Trophoblast cell (in vitro differentiated cells and primary cell): ENCODE data around the gene ID3.

ENCODE experiments used
- DNase-seq, 2 donors: peaks; one replicate each; pipeline ENCODE4 v3.0.0-alpha.2; 2016
- H2AFZ ChIP-seq: 2 replicates; pipeline ENCODE4 v1.6.1; 2013; ENCODE audit warnings: low read length, moderate library complexity, mild to moderate bottlenecking; ENCODE audit not compliant: insufficient read depth, poor library complexity
- H2AK5ac ChIP-seq: 2 replicates; pipeline ENCODE4 v1.6.1; 2013; ENCODE audit warnings: mild to moderate bottlenecking, low read length
- H2BK120ac ChIP-seq: 2 replicates; pipeline ENCODE4 v1.6.1; 2013; ENCODE audit warnings: low read length, mild to moderate bottlenecking, moderate library complexity; ENCODE audit not compliant: insufficient read depth, poor library complexity
- H2BK12ac ChIP-seq: 2 replicates; pipeline ENCODE4 v1.6.1; 2013; ENCODE audit warnings: mild to moderate bottlenecking, low read length, moderate library complexity
- H2BK5ac ChIP-seq: 2 replicates; pipeline ENCODE4 v1.6.1; 2013; ENCODE audit warnings: low read length, low read depth, moderate library complexity, mild to moderate bottlenecking; ENCODE audit not compliant: poor library complexity
- H3K14ac ChIP-seq: 2 replicates; pipeline ENCODE4 v1.6.1; 2013; ENCODE audit warnings: mild to moderate bottlenecking, low read length
- H3K18ac ChIP-seq: 2 replicates; pipeline ENCODE4 v1.6.1; 2013; ENCODE audit warnings: mild to moderate bottlenecking, low read length
- H3K23ac ChIP-seq: 2 replicates; pipeline ENCODE4 v1.6.1; 2013; ENCODE audit warnings: low read length
- H3K27ac ChIP-seq: 2 replicates; pipeline ENCODE4 v1.5.1; 2013; ENCODE audit warnings: low read depth, mild to moderate bottlenecking, inconsistent platforms, low read length, moderate library complexity
- H3K27me3 ChIP-seq: 2 replicates; pipeline ENCODE4 v1.6.1; 2013; ENCODE audit warnings: inconsistent platforms, mild to moderate bottlenecking, low read length, moderate library complexity; ENCODE audit not compliant: insufficient read depth
- H3K36me3 ChIP-seq, 2 experiments: 1 replicate in 1 of 2; 2 replicates in 1 of 2; pipeline ENCODE4 v1.6.1; 2013; ENCODE audit warnings: low read length in 2 of 2, mild to moderate bottlenecking in 2 of 2, moderate library complexity in 1 of 2; ENCODE audit not compliant: insufficient read depth in 2 of 2, control insufficient read depth in 1 of 2
- H3K4ac ChIP-seq: 2 replicates; pipeline ENCODE4 v1.6.1; 2013; ENCODE audit warnings: low read depth, mild to moderate bottlenecking, low read length, moderate library complexity
- H3K4me1 ChIP-seq, 2 experiments: 1 replicate in 1 of 2; 2 replicates in 1 of 2; pipeline ENCODE4 v1.6.1; 2013; ENCODE audit warnings: low read length in 2 of 2, mild to moderate bottlenecking in 2 of 2, moderate library complexity in 1 of 2; ENCODE audit not compliant: insufficient read depth in 2 of 2, control insufficient read depth in 1 of 2
- H3K4me2 ChIP-seq: 2 replicates; pipeline ENCODE4 v1.6.1; 2013; ENCODE audit warnings: inconsistent platforms, mild to moderate bottlenecking, low read length, moderate library complexity
- H3K4me3 ChIP-seq: 2 replicates; pipeline ENCODE4 v1.5.1; 2013; ENCODE audit warnings: mild to moderate bottlenecking, low read depth, low read length, inconsistent platforms
- H3K79me1 ChIP-seq: one replicate; pipeline ENCODE4 v1.6.1; 2013; ENCODE audit warnings: low read length
- H3K79me2 ChIP-seq: 2 replicates; pipeline ENCODE4 v1.6.1; 2013; ENCODE audit warnings: low read length, mild to moderate bottlenecking; ENCODE audit not compliant: control insufficient read depth, insufficient read depth, poor library complexity
- H3K9ac ChIP-seq: 2 replicates; pipeline ENCODE4 v1.6.1; 2013; ENCODE audit warnings: mild to moderate bottlenecking, low read length
- H3K9me3 ChIP-seq: 2 replicates; pipeline ENCODE4 v1.6.1; 2013; ENCODE audit warnings: low read depth, mild to moderate bottlenecking, control low read depth, inconsistent platforms, low read length; ENCODE audit not compliant: insufficient read depth
- H4K12ac ChIP-seq: 2 replicates; pipeline ENCODE4 v1.6.1; 2013; ENCODE audit warnings: low read depth, mild to moderate bottlenecking, low read length, moderate library complexity
- H4K8ac ChIP-seq: 2 replicates; pipeline ENCODE4 v1.6.1; 2013; ENCODE audit warnings: low read depth, mild to moderate bottlenecking, low read length, moderate library complexity
- H4K91ac ChIP-seq: one replicate; pipeline ENCODE4 v1.6.1; 2013; ENCODE audit warnings: low read depth, mild to moderate bottlenecking, low read length, moderate library complexity
- WGBS: extraction: QIAGEN DNeasy Blood & Tissue Kit; methylation state at CpG from one replicate; pipeline ENCODE4 v1.1.7; 2013; ENCODE audit warnings: missing lambda C conversion rate; ENCODE audit not compliant: insufficient read length, insufficient coverage; ENCODE audit errors: extremely low coverage; 5-methylcytosine and 5-hydroxymethylcytosine counted together

The ID3 gene

DNA sequence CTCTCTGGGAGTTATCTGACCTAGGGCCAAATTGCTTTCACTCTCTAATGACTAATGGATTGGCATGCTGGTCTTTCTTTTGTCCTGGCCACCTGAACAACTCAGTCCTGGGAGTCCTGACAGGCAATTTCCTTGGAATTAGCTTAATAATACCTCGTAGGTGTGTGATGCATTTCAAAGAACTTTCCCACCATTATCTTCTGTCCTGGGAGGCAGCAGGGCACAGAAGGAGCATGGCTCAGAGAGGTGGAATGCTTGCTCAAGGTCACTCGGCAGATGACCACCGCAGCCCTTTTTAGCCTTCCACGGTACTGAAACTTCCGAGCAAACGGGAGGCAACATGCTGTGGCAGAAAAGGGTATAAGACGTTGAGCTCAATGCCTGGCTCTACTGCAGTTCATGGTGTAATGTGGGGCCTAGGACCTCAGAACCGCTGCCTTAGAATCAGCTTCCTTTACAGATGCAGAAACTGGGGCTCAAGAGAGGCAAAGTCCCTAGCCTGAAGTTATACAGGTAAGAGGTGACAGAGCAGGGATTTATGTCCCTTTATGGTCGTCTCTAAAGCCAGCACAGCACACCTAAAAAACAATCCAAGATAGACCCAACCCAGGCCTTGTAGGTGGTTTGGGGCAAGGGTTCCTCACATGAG, 3.2 kb downstream of the ID3 start:
- H3K4me2 ChIP-seq = peak overlapping the region; percentile 63
- H3K18ac ChIP-seq = peak overlapping the region; percentile 30
- peak overlapping the region; percentile 75 for H2BK120ac ChIP-seq
- H3K36me3 ChIP-seq = peaks cover 11 to 12% of the 10 kb centered on the region in 2 experiments
- H3K9ac ChIP-seq = no peak overlapping the region
- H2BK5ac ChIP-seq = peak overlapping the region; percentile 95
- no peak overlapping the region for H2AFZ ChIP-seq
- H2AK5ac ChIP-seq = peak overlapping the region; percentile 32
- peaks cover 28% of the 10 kb centered on the region for H3K79me2 ChIP-seq
- H3K4ac ChIP-seq = peak overlapping the region; percentile 31
- H4K8ac ChIP-seq = peak overlapping the region; percentile 47
- H3K4me1 ChIP-seq = peaks cover 32 to 45% of the 10 kb centered on the region in 2 experiments
- H3K23ac ChIP-seq = no peak overlapping the region
- no peaks in the 10 kb centered on the region for H3K9me3 ChIP-seq
- no peaks in the 10 kb centered on the region for H3K27me3 ChIP-seq
- peaks cover 74% of the 10 kb centered on the region for H3K79me1 ChIP-seq
- no peak overlapping the region for H3K4me3 ChIP-seq
- peak overlapping the region; percentile 53 for H2BK12ac ChIP-seq
- DNase-seq = peak; percentile 91 to 98
- H4K91ac ChIP-seq = peak overlapping the region; percentile 60
- H3K14ac ChIP-seq = peak overlapping the region; percentile 68
- no CpG with 5 or more reads among the region's 9 CpGs for WGBS
- H3K27ac ChIP-seq = peak overlapping the region; percentile 77
- H4K12ac ChIP-seq = no peak overlapping the region

DNA sequence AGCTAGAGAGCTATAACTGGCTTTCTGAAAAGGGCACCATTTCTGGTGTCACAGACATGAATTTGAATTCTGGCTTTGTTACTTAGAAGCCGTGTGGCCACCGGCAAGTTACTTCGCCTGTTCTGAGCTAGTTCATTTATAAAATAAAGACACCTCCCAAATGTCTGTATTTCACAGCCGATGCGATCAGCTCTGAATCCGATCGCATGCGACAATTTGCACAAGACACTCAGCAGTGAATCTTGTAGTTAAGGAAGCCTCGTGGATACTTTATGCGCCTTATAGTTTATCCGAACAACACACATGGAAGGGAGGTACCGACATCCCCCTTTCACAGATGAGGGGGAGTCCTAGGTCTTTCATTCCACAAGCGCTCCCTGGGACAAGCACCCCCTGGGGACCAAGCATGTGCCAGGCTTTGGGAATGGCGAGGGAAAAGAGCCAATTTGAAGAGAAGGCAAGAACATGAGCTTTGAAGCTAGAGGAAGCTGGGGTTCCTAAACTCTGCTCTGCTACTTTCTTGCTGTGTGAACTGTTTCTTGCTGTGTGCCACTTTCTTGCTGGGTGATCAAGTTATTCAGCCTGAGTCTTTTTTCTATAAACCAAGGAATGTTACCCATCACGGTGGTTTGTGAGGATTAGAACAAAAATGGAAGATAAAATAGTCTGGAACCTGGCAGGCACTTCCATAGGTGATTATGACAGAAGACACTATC, 3.9 kb downstream of the ID3 start:
- Histone ChIP-seq H3K23ac (no peak overlapping the region), H4K91ac (peak overlapping the region; percentile 99), H3K4me3 (no peak overlapping the region), H3K14ac (peak overlapping the region; percentile 95), H3K4me1 (peaks cover 31 to 43% of the 10 kb centered on the region in 2 experiments), H3K9ac (peak overlapping the region; percentile 41), H2AFZ (no peak overlapping the region), H3K4ac (peak overlapping the region; percentile 85), H3K27me3 (no peaks in the 10 kb centered on the region), H3K36me3 (peaks cover 11 to 12% of the 10 kb centered on the region in 2 experiments), H3K9me3 (no peaks in the 10 kb centered on the region), H2AK5ac (peak overlapping the region; percentile 40), H2BK12ac (peak overlapping the region; percentile 98), H2BK120ac (peak overlapping the region; percentile 99), H3K18ac (peak overlapping the region; percentile 93), H3K4me2 (peak overlapping the region; percentile 63), H3K79me2 (peaks cover 28% of the 10 kb centered on the region), H3K27ac (peak overlapping the region; percentile 99), H4K12ac (peak overlapping the region; percentile 80), H4K8ac (peak overlapping the region; percentile 88), H3K79me1 (peaks cover 72% of the 10 kb centered on the region), H2BK5ac (peak overlapping the region; percentile 99)
- no peak for DNase-seq
- WGBS = no CpG with 5 or more reads among the region's 15 CpGs

- no CpG with 5 or more reads among the region's 81 CpGs for WGBS
- H3K18ac ChIP-seq = peak overlapping the region; percentile 93
Observed at GRCh38 chr1:23554481-23555269, 4.6 kb downstream of the ID3 start.

GRCh38 chr1:23554127-23554480, 5.2 kb downstream of the ID3 start:
- peak overlapping the region; percentile 94 for H2BK5ac ChIP-seq
- H3K4me2 ChIP-seq = peak overlapping the region; percentile 58
- peak overlapping the region; percentile 81 for H2AK5ac ChIP-seq
- H3K4ac ChIP-seq = peak overlapping the region; percentile 43
- H3K9ac ChIP-seq = peak overlapping the region; percentile 45
- H3K18ac ChIP-seq = peak overlapping the region; percentile 81
- H2BK12ac ChIP-seq = peak overlapping the region; percentile 98
- H3K9me3 ChIP-seq = no peaks in the 10 kb centered on the region
- peaks cover 29 to 38% of the 10 kb centered on the region in 2 experiments for H3K4me1 ChIP-seq
- H3K4me3 ChIP-seq = no peak overlapping the region
- peak overlapping the region; percentile 98 for H4K91ac ChIP-seq
- H3K36me3 ChIP-seq = peaks cover 11 to 12% of the 10 kb centered on the region in 2 experiments
- peak overlapping the region; percentile 82 for H4K8ac ChIP-seq
- H3K79me2 ChIP-seq = peaks cover 27% of the 10 kb centered on the region
- H3K14ac ChIP-seq = peak overlapping the region; percentile 69
- no peak overlapping the region for H3K23ac ChIP-seq
- H2AFZ ChIP-seq = peak overlapping the region; percentile 12
- peaks cover 62% of the 10 kb centered on the region for H3K79me1 ChIP-seq
- peak overlapping the region; percentile 95 for H3K27ac ChIP-seq
- peak overlapping the region; percentile 43 for H4K12ac ChIP-seq
- no peak for DNase-seq
- peak overlapping the region; percentile 96 for H2BK120ac ChIP-seq
- no peaks in the 10 kb centered on the region for H3K27me3 ChIP-seq
- no CpG with 5 or more reads among the region's 12 CpGs for WGBS

More at GRCh38 chr1:23554481-23555269, 4.6 kb downstream of the ID3 start:
- peak overlapping the region; percentile 12 for H2AFZ ChIP-seq
- H3K9ac ChIP-seq = no peak overlapping the region
- peak overlapping the region; percentile 98 for H2BK12ac ChIP-seq
- peak overlapping the region; percentile 99 for H3K27ac ChIP-seq
- H4K8ac ChIP-seq = peak overlapping the region; percentile 88
- peaks cover 29 to 38% of the 10 kb centered on the region in 2 experiments for H3K4me1 ChIP-seq
- no peak overlapping the region for H3K23ac ChIP-seq
- peak overlapping the region; percentile 43 for H3K4ac ChIP-seq
- peak overlapping the region; percentile 48 for H3K4me3 ChIP-seq
- peak overlapping the region; percentile 63 for H3K4me2 ChIP-seq
- no peaks in the 10 kb centered on the region for H3K9me3 ChIP-seq
- peak overlapping the region; percentile 15 for H2AK5ac ChIP-seq
- peaks cover 28% of the 10 kb centered on the region for H3K79me2 ChIP-seq
- peak overlapping the region; percentile 95 for H3K14ac ChIP-seq
- H3K36me3 ChIP-seq = peaks cover 11 to 12% of the 10 kb centered on the region in 2 experiments
- no peaks in the 10 kb centered on the region for H3K27me3 ChIP-seq
- H4K91ac ChIP-seq = peak overlapping the region; percentile 99
- peak overlapping the region; percentile 99 for H2BK5ac ChIP-seq
- peak overlapping the region; percentile 43 for H4K12ac ChIP-seq
- peak overlapping the region; percentile 99 for H2BK120ac ChIP-seq
- DNase-seq = peak; percentile 91 to 92
- H3K79me1 ChIP-seq = peaks cover 64% of the 10 kb centered on the region
